Measurements from ENCODE around the gene CBX2.
A peak's percentile ranks its signal among the peaks of the same experiment; 100 is the strongest.

CBX2 gene

DNA sequence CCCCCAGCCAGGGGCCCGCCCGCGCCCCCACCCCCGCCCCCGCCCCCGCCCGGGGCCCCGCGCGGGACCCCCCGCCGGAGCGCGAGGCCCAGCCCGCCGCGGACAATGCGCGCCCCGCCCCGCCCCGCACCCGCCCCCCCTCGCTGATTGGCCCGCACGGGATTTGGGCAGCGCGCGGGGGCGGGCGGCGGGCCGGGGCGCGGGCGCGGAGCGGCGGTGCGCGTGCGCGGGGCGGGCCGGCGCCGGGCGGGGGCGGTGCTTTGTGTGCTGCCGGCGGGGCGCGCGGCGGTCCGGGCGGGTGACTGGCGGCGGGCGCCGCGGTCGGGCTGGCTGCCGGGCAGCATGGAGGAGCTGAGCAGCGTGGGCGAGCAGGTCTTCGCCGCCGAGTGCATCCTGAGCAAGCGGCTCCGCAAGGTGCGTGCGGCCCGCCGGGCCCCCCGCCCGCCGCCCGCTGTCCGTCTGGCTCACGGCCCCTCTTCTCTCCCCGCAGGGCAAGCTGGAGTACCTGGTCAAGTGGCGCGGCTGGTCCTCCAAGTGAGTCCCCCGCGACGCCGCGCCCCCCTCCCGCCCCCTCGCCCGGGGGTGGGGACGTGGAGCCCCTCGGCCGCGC lies at the start of gene CBX2:
Gene CBX2, plus strand, starts transcription at position 255 of the 610 bp plus-strand sequence. Its CDS starts 88 bp downstream, at position 343.
- DNase-seq (ENCODE audit: low read depth in 2 of 3, low spot score in 2 of 3) = peak in 2 of 3 experiments; percentile 45 to 61

GRCh38 chr17:79728169-79728907 lies 49.6 kb upstream of the CBX2 start:
- peak; percentile 29 to 60 (median 47) for DNase-seq (ENCODE audit: low read depth in 2 of 3, low spot score in 2 of 3)

- DNase-seq (ENCODE audit: low read depth in 2 of 3, low spot score in 2 of 3) = no peak
These were observed 49.0 kb upstream of the CBX2 start for GRCh38 chr17:79728908-79729471.

DNA sequence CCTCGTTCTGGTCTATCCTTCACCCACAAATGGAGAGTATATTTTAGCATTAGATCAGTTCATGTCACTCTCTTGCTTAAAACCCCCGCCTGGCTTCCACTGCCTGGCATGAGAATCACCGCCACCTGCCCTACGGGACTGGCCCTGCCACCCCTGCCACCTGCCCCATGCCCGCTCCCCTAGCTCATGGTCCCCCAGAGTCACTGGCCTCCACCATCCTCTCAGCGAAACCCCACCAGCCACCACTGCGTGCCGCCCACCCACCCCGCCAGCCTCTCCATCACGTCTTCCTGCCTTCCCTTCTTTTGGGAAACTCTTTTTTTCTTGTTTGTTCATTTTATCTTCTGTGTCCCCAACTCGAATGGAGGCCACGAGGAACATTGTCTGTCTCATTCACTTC lies 48.2 kb upstream of the CBX2 start:
- no peak for DNase-seq (ENCODE audit: low read depth in 2 of 3, low spot score in 2 of 3)

DNA sequence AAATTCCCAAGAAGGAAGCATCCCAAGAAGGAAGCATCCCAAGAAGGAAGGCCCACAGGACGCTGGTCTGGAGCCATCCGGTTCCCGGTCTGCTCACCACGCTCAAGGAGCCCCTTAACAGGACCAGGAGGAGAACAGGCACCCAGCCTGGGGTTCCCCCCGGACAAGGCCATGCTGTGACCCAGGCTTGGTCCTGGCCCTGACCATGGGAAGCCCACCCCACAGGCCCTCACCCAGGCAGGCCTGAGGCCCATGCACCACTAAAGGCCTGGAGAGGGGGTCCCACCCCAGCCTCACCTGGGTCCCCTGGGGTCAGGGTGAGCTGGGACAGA lies 47.5 kb upstream of the CBX2 start:
- DNase-seq (ENCODE audit: low read depth in 2 of 3, low spot score in 2 of 3) = no peak

- no peak for DNase-seq (ENCODE audit: low read depth in 2 of 3, low spot score in 2 of 3)
These were observed 47.0 kb upstream of the CBX2 start, which contains the start of gene ENPP7 for GRCh38 chr17:79730769-79731483. TSS of gene ENPP7 (plus strand) at chr17:79730943. CDS start at chr17:79731140, 197 bp downstream.

- no peak for DNase-seq (ENCODE audit: low read depth in 2 of 3, low spot score in 2 of 3)
These were observed 45.7 kb upstream of the CBX2 start for GRCh38 chr17:79732254-79732653.

- no peak for DNase-seq (ENCODE audit: low read depth in 2 of 3, low spot score in 2 of 3)
These were observed 44.9 kb upstream of the CBX2 start for GRCh38 chr17:79732804-79733691.

DNA sequence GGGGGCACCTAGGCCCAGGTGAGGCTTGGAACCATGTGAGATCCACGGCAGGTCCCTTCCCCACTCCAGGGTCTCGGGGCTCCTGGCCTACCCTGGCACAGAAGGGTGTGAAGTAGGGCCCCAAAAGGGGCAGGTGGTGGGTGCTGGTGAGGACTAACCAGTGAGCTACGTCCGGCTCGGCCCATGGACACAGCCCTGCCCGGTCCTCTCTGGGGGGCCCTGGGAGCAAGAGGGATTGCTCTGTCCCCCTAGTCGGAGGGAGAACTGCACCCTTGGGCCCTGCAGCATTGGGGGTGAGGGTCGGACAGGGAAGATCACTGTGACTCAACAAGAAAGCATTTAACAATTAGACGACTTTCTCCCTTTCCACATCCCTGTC lies 44.3 kb upstream of the CBX2 start:
- DNase-seq (ENCODE audit: low read depth in 2 of 3, low spot score in 2 of 3) = no peak

DNA sequence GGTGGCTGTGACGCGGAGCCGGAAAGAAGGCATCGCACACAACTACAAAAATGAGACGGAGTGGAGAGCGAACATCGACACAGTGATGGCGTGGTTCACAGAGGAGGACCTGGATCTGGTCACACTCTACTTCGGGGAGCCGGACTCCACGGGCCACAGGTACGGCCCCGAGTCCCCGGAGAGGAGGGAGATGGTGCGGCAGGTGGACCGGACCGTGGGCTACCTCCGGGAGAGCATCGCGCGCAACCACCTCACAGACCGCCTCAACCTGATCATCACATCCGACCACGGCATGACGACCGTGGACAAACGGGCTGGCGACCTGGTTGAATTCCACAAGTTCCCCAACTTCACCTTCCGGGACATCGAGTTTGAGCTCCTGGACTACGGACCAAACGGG lies 42.9 kb upstream of the CBX2 start:
- no peak for DNase-seq (ENCODE audit: low read depth in 2 of 3, low spot score in 2 of 3)

GRCh38 chr17:79737046-79737921 lies 40.7 kb upstream of the CBX2 start:
- DNase-seq (ENCODE audit: low read depth in 2 of 3, low spot score in 2 of 3) = no peak

DNA sequence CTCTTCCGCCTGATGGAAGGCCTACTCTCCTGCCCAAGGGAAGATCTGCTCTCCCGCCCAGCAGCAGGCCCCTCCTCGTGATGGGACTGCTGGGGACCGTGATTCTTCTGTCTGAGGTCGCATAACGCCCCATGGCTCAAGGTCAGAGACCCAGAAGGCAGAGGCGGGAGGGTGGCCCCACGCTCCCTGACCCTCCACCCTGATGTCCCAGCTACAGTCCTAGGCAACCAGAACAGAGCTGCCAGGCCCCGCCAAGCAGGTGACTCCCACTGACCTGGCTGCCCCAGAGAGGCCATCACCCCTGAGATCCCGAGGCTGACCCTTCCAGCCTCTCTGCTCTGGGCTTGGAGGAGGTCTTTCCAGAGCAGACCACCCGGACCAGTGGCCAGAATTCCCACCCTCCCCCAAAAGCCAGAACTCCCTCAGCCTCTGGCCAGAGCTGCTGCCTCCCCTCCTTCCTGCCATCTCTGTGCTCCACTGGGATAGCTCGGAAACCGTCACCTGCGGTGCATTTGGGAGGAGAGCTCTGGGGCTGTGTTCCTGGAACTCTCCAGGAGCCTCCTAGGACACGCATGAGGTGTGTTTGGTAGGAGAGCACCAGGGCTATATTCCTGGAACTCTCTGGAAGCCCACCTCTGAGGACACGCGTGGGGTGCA lies 39.9 kb upstream of the CBX2 start:
- DNase-seq (ENCODE audit: low read depth in 2 of 3, low spot score in 2 of 3) = no peak

DNA sequence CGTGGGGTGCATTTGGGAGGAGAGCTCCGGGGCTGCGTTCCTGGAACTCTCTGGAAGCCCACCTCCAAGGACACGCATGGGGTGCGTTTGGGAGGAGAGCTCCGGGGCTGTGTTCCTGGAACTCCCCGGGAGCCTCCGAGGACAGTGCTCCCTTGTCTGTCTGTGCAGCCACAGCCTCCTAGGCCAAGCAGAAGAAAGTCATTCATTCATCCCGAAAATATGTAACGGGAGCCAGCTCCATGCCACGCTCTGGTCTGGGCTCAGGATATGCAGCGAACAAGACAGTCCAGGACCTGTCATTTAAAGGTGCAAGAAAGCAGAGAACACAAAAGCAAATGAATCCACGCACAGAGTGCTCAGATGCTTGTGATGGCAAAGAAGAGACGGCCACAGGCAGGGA lies 39.3 kb upstream of the CBX2 start:
- no peak for DNase-seq (ENCODE audit: low read depth in 2 of 3, low spot score in 2 of 3)

DNA sequence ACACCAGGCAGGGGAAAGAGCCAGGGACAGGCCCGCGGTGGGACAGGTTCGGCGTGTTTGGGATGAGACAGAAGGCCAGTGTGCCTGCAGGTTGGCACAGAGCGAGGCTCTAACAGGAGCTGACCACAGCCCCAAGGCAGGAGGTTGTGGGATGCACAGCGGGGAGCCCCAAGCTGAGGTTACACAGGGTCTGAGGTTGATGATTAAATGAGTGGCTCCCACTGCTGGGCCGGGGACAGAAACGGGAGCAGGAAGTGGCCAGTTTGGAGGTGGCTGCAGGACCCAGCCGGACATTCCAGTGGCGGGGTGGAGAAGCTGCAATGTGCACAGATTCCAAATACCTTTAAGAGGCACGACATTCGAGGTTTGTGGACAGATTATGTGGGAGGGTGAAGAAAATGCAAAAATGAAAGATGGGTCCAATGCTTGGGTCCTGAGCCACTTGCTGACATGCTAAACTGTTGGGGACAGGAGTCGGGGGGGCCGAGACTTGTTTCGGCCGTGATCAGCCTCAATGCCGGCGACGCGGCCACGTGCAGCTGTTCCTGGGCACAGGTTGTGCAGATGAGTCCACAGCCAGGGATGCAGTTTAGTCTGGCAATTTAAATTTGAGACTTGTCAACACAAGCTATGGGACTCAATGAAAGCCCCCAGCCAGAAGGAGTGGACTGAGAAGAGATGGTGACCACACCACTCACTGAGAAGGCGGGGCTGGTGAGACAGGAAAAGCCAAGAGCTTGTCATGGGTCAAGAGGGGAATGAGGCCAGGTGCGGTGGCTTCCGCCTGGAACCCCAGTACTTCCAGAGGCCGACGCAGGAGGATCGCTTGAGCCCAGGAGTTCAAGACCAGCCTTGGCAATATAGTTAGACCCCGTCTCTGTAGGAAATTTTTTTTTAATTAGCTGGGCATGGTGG lies 38.5 kb upstream of the CBX2 start:
- no peak for DNase-seq (ENCODE audit: low read depth in 2 of 3, low spot score in 2 of 3)

DNA sequence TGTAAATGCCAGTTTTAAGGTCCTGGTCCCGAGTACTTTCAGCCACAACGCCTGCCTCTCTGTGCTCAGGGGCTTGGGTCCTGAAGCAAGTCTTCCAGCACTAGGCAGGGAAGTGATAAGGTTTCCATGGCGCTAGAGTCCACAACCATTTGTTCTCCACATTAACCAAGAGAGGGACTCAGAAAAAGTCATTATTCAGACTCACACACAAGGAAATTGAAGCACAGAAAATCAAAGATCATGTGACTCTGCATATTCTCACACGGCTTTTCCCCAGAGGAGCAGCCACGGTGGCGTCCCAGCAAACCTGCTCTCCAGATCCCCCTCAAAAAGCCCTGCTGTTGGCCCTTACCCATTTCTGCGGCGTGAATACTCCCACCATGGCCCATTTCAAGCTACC lies 37.5 kb upstream of the CBX2 start:
- no peak for DNase-seq (ENCODE audit: low read depth in 2 of 3, low spot score in 2 of 3)

- no peak for DNase-seq (ENCODE audit: low read depth in 2 of 3, low spot score in 2 of 3)
These were observed 36.6 kb upstream of the CBX2 start for GRCh38 chr17:79741401-79741750.

- DNase-seq (ENCODE audit: low read depth in 2 of 3, low spot score in 2 of 3) = peak; percentile 35 to 53 (median 52)
These were observed 36.0 kb upstream of the CBX2 start for GRCh38 chr17:79741751-79742588.

DNA sequence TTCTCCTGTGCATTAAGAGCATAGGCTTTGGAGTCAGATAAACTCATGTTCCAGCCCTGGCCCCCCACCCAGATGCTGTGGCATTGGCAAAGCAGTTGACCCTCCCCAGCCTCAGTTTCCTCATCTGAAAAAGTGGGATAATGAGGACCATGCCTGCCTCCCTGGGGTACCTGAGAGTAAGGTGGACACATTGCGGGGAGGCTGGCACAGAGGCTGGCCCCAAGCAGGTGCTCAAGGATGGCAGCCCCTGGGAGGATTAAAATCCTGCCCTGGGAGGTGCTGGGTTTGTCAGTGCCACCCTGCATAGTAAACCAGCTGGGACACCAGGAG lies 35.4 kb upstream of the CBX2 start:
- no peak for DNase-seq (ENCODE audit: low read depth in 2 of 3, low spot score in 2 of 3)

Measured in activated CD8-positive, alpha-beta memory T cell treated with anti-CD3 and anti-CD28 coated beads for 48 hours (primary cell).